ENCODE data around the gene AREG.
A peak's percentile ranks its signal among the peaks of the same experiment; 100 is the strongest.

AREG gene

DNA sequence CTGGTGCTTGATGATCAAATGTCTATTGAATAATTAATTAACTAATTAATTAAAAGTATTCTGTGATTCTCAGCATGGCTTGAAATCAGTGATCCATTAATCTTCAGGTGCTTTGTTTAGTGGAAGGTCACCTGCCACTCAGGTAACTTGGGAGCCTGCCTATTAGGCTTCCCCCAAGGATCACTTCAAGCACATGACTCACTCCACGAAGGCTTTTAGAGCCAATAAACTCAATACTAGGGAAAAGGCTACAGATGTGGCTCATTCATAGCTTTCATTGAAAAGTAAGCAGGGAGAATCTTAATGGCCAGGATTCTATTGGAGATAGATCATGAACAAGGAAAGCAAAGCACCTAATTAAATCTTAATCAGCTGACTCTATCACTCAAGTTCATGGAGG lies 21.3 kb downstream of the AREG start:
- no peak for DNase-seq

DNA sequence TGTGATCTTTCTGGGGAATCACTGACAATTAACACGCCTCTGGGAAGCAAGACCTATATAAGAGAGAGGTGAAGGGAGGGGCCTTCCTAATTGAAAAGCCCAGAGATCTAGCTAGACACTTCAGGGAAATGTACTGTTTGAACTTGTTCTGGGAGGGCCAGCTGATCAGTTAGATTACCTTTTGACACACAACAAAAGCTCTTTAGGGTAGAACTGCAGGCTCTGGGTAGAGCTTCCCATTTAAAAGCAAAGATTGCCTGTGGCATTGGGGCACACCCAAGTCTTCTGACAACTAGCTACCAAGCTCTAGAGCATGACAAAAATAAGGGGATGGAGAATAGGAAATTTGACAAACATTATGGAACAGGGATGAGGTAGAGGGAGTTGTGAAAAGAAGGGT lies 26.3 kb downstream of the AREG start:
- DNase-seq, result no peak

DNA sequence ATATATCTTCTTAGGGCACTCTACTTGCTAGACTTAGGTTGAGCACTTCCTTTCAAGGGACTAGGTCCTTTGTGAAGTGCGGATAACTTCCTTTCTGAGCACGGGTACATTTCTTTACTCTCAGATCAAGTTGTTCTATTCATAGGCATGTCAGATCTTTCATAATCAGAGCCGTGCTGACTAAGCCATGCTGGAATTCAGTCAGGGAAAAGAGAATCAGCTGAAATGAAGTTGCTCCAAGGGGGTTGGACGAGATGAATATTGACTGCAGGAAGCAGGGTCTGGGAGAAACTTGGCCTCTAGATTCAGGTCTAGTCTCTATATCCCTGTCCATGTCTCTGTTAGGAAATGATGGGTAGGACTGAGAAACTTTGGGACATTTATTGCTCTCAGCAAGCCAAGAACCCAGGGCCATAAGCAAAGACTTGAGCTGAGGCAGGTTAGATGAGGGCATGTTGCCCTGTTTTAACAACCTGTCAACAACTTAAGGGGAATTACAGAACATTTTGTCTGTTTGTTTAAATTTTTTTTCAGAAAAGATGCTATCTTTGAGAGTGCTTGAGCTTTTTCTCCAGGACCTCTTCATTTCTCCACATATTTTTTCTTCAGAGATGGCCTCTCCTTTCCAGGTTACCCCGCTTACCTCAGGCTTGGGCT lies 28.3 kb downstream of the AREG start:
- no peak for DNase-seq

DNA sequence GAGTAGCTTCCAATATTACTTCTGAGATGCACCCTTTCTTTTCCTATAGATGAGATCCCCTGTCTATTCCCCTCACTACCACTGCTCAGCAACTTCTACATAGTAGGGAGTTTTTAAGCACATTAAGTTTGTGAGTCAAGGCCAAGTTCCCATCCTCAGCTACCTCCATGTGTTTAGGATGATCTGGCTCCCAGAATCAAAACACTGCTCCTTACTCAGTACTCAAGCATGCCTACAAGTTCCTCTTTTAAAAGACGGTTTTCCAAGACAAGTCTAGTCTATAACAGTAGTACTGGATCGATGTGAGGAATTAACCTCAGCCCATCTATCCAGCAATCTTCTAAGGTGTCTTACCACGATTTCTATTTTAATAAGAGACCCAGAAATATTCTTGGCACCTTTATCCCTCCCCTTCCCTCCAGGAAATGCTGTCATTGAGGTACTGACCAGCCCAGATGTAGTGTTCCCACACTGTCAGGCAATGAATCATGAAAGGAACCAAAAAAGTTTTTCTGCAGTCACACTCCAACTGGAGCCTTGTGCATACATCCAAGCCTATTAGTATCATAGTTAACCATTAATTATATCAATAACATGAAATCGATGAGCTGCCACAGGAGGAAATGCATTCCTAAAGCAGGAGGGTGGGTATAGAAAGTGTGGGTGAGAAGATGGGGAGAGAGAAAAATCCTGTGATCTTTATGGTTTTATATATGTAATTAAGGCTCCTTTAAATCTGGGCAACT lies 29.6 kb downstream of the AREG start:
- DNase-seq, result no peak

DNA sequence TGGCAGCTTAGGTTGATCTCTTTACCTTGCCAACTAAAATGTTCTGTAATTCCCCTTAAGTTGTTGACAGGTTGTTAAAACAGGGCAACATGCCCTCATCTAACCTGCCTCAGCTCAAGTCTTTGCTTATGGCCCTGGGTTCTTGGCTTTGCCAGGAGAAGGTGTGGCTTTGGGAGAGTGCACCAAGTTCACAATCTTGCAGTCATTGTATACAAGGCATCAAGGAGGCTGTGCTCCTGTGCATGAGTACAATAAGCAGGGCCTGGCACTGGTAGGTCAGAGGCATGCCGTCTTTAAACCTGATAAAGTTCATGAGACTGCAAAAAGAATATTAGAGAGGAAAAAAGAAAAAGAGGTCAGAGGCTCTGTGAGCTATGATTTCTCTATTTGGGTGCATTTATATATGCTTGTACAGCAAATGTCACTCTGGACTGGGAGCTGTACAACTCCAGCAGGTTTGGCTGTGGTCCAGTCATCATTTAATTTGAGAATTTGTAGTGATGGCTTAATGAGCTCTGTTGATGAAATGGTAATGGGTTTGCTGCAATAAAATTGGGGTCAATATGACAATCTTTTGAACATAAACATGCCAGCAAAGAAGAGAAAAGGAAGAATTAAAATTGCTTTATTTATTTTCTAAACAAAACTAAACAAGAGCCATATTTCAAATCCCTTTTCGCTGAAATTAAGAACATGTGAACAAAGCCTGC lies 30.3 kb downstream of the AREG start:
- DNase-seq, result no peak

DNA sequence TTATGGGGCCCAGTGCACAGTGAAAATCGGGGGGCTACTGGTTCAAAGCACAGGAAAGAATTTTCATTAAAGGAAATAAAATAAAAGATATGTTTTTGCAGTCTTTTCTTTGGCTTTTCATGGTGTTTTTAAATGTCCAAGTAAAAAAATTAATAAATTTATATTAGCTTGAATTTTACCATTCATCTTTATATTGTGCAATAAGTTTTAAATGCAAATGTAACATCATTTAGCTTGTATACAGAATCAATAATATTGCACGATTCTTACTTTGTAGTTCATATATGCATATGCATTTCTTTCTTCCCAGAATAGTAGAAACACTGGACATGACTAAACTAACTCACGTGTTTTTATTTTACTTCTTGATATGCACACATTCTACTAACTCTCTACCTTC lies 31.0 kb downstream of the AREG start:
- no peak for DNase-seq

DNA sequence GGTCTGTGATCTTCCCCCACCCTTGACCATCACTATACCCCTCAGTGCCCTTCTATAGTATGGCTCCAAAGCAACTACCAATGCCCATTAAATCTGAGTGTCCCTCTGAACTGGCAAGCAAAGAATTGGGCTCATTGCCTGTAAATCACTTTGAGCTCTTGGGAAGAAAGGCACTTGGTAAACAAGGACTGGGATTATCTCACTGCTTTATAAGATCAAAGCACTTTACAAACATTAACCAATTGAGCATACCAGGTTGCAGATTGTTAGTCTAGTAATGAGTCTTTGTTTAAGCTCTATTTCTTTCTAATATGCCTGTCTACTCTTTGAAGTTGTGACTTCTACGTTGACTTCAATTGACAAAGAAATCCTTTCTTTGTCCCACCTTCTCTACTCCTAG lies 34.1 kb downstream of the AREG start:
- no peak for DNase-seq

DNA sequence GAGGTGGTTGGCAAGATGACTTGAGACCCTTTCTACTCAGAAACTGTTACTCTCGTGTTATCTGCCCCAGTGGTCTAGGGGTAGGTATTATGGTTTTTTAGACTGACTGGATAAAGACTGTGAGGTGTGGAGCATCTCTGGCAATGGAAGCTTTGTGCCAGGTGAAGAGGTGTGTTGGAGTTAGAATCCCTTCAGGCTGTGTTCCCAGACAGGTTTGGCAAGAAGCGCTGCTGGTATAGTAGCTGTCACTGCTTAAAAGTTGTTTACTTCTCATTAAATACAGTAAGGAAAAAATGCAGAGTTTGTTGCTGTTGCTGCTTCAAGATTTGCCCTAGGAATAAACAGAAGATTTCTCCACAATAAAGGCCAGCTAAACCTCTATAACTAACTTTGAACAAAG lies 35.3 kb downstream of the AREG start:
- DNase-seq, result peak; percentile 62

DNA sequence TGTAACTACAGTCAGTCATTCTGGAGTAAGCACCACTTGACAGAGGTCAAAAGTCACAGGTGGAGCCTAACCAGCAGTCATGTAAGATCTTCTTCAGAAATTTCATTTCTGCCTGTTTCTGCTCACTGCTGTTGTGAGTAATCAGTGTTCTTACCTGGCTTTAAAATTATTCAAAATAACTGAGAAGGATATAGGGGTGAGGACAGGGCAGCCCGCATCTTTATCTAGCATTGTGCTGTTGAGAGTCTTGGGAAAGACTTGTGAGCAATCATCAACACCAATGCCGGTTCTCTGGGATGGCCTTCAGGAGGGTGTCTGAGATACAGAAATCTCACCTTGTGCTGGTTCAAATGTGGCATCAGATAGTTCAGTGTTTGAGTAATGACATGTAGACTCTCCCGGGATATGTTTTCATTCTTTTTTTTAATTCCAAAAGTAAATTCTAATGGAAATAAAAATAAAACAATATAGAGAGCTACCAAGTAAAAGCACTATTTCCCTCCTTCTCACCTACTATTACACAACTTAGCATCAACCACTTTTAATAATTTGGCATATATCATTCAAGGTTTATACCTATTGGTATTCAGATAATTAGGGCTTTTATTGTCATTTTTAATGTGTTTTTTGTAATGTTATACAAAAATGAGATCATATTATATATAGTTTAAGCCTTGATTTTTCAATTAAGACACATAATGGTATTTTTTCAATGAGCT lies 37.1 kb downstream of the AREG start:
- DNase-seq, result no peak

DNA sequence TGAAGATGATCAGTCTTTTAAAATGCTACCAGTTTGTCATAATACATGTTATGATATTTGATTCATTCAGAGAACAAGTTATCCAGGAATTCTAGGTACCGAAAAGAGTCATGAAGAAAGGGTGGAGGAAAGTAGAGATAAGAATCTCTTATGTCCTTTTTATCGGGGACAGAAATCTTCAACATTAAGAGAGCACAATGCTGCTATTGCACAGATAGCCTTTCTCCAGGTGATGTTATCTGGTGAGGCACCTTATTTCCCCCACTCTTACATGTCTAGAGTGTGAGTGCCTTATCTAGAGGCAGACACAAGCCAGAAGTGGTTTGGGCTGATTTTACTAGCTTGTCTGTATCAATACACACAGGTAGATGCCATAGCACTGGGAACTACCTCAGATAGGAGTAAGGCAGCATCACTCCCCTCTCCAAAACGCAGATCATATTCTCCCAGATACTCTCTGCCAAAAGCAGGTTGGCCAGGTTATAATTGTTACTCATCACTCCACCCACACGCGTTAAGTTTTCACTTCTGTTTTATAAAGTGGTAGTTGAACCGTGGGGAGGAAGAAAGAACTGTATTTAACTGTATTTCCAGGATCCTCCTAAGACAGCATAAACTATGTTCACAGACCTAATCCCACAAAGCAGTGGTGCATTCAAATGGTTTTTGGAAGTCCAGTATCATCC lies 38.4 kb downstream of the AREG start:
- DNase-seq, result no peak

DNA sequence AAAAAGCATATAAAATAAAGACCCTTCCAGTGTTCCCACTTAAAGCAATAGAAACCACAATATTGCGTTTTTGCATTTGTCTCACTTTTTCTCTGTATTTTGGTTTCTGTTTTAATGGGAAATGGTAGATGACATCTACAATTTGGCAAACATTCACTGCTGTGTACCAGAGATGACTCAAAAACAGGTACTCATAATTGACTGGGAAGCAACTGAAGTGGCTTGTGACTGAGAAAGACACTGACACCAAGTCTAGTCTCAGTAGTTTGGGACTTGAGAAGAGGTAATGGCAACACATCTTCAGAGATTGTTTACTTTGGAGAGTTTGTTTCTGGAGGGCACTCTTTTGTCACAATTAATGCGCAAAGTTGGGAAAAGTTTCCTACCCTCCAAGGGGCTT lies 42.0 kb downstream of the AREG start:
- no peak for DNase-seq

DNA sequence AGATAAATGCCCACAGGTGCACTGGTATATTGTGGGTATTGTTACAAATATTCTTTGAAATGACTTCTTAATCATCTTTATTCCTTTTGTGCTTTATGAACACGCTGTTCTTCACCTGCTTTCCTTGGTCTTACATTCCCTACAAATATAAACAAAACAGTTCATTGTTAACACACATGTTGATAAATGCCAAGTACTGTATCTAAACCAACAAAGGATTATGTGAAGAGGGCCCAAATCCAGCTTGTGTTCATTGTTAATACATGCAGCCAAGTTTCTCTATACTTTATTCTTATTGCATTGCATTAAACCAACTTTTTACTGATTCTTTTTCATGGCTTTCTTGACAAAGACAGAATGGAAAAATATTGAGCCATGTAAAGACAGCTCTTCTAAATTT lies 42.8 kb downstream of the AREG start:
- no peak for DNase-seq

DNA sequence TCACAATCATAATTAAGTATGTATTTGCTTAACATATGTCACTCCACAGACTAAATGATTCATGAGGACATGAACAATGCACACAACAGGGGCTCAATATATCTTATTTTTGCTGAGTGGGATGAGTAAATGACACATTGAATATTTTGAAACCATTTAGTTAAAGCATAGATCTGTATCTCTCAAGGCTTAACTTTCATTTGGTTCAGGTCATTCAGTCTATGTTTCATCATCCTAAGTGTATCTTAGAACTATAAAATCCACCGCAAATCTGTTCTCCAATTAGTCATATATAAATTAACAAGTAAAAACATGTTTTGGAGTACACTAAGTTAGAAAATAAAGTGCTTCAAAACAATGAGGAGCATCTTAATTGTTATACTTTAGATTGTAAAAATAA lies 45.8 kb downstream of the AREG start:
- DNase-seq, result no peak

DNA sequence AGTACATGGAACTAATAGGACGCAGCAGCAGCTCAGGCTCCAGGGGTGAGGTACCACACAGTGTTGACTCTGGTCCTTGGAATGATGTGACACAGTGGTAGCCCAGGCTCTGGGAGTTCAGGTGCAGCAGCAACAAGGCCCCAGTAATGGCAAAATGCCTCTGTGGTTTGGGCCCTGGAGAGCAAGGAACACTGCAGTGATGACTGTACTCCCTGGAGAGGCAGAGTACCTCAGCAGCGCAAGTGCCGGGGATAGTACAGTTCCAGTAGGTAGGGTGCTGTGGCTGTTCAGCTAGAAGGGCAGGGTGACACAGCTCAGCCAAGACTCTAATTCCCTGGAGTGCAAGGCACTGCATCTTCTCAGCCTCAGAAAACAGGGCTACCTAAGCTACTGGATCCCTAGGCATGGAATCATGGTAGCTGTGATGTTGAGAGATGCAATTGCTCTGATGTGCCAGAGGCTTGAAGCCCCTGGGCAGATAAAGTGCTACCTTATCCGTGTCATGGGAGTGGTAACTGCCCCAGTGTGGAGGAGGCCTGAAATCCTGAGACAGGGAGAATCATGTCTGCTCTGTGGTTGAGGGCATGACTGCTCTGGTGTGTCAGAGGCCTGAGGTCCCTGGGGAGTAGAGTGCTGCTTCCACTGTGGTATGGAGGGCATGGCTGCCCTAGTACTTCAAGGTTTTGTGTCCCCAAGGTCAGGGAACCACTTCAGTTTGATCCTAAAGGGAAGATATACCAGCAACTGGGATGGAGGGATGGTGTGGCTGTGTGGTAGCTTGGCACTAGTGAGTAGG lies 55.2 kb downstream of the AREG start:
- DNase-seq, result no peak

DNA sequence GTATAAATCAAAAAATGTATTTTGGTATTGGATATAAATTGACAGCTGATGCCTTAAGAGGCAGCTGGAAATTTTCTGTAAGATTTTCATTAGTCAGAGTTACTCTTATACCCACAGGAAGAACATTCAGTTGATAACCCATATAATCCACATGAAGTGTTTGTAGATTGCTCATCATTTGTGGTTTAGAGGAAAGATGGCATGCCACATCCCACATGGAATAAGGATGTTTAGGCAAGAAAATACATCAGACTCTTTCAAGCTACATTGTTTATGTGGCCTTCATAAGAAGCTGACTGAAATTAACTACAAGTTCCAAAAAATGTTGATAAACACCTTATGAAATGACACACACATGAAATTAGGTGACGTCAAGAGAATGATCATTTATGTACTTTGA lies 56.6 kb downstream of the AREG start:
- no peak for DNase-seq

DNA sequence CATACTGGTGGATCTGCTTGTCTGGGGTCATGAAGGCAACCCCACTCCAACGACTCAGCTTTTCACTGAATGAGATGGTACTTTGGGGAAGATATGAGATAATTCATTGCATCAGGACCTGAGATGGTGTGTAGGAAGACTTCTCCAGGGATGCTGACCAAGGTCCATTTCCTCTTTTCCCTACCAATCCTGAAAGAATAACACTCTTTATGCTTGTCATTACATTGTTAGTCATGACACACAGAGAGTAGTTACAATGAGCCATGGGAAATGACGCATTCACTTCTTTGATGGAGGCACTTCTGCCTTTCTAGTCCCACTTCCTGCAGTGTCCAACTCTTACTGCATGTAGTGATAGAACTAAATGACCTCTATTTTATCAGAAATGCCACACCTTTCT lies 58.6 kb downstream of the AREG start:
- no peak for DNase-seq

DNA sequence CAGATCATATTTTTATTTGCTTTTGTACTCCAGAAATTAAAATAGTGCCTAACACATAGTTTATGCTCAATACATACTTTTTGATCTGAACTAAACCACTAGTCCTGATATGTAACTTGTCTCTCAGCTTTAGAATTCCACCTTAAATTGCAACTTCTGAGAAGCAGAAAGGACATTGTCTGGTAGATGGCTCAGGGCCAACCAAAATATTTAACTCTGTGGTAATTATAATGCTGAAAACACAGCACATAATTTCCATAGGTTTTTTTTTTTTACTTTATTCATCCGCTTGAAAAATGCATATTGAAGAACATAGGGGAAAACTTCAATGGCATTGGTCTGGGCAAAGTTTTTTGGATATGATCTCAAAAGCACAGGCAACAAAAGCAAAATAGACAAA lies 59.3 kb downstream of the AREG start:
- no peak for DNase-seq
